ENCODE measurements around the gene SIGLEC5.

GRCh38 chr19:51593969-51594773, 36.0 kb downstream of the SIGLEC5 start:
- TF ChIP-seq EP300 (IDR thresholded peaks at IDR 0.05) (no peak), POLR2AphosphoS5 (IDR thresholded peaks at IDR 0.05) (peak; percentile 45)
- TF ChIP-seq, protein P1, sequence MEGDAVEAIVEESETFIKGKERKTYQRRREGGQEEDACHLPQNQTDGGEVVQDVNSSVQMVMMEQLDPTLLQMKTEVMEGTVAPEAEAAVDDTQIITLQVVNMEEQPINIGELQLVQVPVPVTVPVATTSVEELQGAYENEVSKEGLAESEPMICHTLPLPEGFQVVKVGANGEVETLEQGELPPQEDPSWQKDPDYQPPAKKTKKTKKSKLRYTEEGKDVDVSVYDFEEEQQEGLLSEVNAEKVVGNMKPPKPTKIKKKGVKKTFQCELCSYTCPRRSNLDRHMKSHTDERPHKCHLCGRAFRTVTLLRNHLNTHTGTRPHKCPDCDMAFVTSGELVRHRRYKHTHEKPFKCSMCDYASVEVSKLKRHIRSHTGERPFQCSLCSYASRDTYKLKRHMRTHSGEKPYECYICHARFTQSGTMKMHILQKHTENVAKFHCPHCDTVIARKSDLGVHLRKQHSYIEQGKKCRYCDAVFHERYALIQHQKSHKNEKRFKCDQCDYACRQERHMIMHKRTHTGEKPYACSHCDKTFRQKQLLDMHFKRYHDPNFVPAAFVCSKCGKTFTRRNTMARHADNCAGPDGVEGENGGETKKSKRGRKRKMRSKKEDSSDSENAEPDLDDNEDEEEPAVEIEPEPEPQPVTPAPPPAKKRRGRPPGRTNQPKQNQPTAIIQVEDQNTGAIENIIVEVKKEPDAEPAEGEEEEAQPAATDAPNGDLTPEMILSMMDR (IDR thresholded peaks at IDR 0.05): no peak

All from gastroesophageal sphincter (tissue), 3 donors.